DMS79 treated with DMSO at 0.1 percent for 48 hours (cell line): ENCODE data around the gene CNGA2.
A peak's percentile ranks its signal among the peaks of the same experiment; 100 is the strongest.

Experiments used
- DNase-seq: peaks from one replicate; lab custom pipeline; 2025; lab: John Stamatoyannopoulos, UW

The CNGA2 gene

GRCh38 chrX:151712253-151712652 lies 22.3 kb upstream of the CNGA2 start:
- DNase-seq = peak; percentile 8

- DNase-seq = no peak
These were observed 20.7 kb upstream of the CNGA2 start for GRCh38 chrX:151713849-151714248.

- no peak for DNase-seq
These were observed 20.2 kb upstream of the CNGA2 start for GRCh38 chrX:151714362-151714761.

- no peak for DNase-seq
These were observed 18.8 kb upstream of the CNGA2 start, which contains the start of gene FATE1 for GRCh38 chrX:151715752-151716151. Gene FATE1 (plus strand): TSS chrX:151716035. CDS start chrX:151716120, 85 bp downstream.

GRCh38 chrX:151722241-151722846 lies 12.2 kb upstream of the CNGA2 start:
- no peak for DNase-seq

GRCh38 chrX:151723156-151723760 lies 11.3 kb upstream of the CNGA2 start:
- no peak for DNase-seq

GRCh38 chrX:151724563-151725337 lies 9.8 kb upstream of the CNGA2 start:
- DNase-seq = no peak

GRCh38 chrX:151725338-151725614 lies 9.3 kb upstream of the CNGA2 start:
- no peak for DNase-seq

- DNase-seq = no peak
These were observed 7.8 kb upstream of the CNGA2 start for GRCh38 chrX:151726751-151727150.

- no peak for DNase-seq
These were observed 7.2 kb upstream of the CNGA2 start for GRCh38 chrX:151727346-151727745.

- DNase-seq = no peak
These were observed 5.4 kb upstream of the CNGA2 start for GRCh38 chrX:151729056-151729725.

GRCh38 chrX:151735219-151735618 lies 673 bp downstream of the CNGA2 start:
- DNase-seq = no peak

GRCh38 chrX:151736685-151737084 lies 2.1 kb downstream of the CNGA2 start:
- DNase-seq = no peak

GRCh38 chrX:151737494-151737893 lies 2.9 kb downstream of the CNGA2 start:
- no peak for DNase-seq

- DNase-seq = no peak
These were observed 4.2 kb downstream of the CNGA2 start for GRCh38 chrX:151738751-151739150.

GRCh38 chrX:151741606-151742005 lies 7.1 kb downstream of the CNGA2 start:
- DNase-seq = no peak

GRCh38 chrX:151742311-151742710 lies 7.8 kb downstream of the CNGA2 start:
- DNase-seq = no peak

- DNase-seq = no peak
These were observed 9.3 kb downstream of the CNGA2 start for GRCh38 chrX:151743651-151744470.

GRCh38 chrX:151745651-151746050 lies 11.1 kb downstream of the CNGA2 start:
- DNase-seq = no peak

- DNase-seq = no peak
These were observed 12.0 kb downstream of the CNGA2 start for GRCh38 chrX:151746502-151746901.

- no peak for DNase-seq
These were observed 16.0 kb downstream of the CNGA2 start for GRCh38 chrX:151750511-151750910.

GRCh38 chrX:151752847-151753246 lies 18.3 kb downstream of the CNGA2 start:
- peak; percentile 4 for DNase-seq
